PFSK-1 (cell line): ENCODE results near the gene APEX1.

ENCODE experiments used
- POLR2AphosphoS5 ChIP-seq: IDR thresholded peaks from 2 replicates; pipeline ENCODE4 v1.6.1; 2012; ENCODE audit warnings: low read depth, mild to moderate bottlenecking, control low read depth, low read length, moderate library complexity
- REST ChIP-seq, 2 experiments: IDR thresholded peaks; 2 replicates each; pipeline versions ENCODE4 v1.6.1 to v1.8.0; 2011 to 2012; ENCODE audit warnings: low read depth in 2 of 2, low read length in 2 of 2, control low read depth in 1 of 2, inconsistent platforms in 1 of 2, mild to moderate bottlenecking in 1 of 2, moderate library complexity in 1 of 2; ENCODE audit not compliant: insufficient read depth in 1 of 2
- TAF1 ChIP-seq: IDR thresholded peaks from 2 replicates; pipeline ENCODE4 v1.6.1; 2012; ENCODE audit warnings: low read length, control low read depth, borderline replicate concordance; ENCODE audit not compliant: insufficient read depth

GRCh38 chr14:20501346-20501745 is 46.3 kb downstream of the APEX1 start:
- TF ChIP-seq POLR2AphosphoS5 (no peak), REST (IDR thresholded peaks at IDR 0.05; ENCODE audit: insufficient read depth in 1 of 2, low read depth in 2 of 2, low read length in 2 of 2) (no peak), TAF1 (no peak)
